ENCODE data around the gene SNTB2. TPM values are rescaled to one million over a fixed set of nuclear protein-coding genes. Genes with fewer than 3 reads are reported as not detected.

Gene SNTB2
- total RNA-seq, 2 experiments from 2014 or later, result 15.7 to 17.2 TPM

GRCh38 chr16:69309316-69309715 lies 122.4 kb downstream of the SNTB2 start:
- Mint-ChIP-seq H3K4me1 (peaks cover 23% of the 10 kb centered on the region), H3K9me3 (ENCODE audit: low read depth) (no peaks in the 10 kb centered on the region), H3K27me3 (no peaks in the 10 kb centered on the region), H3K36me3 (ENCODE audit: low read depth) (peaks cover 16% of the 10 kb centered on the region), H3K27ac (no peak overlapping the region), H3K4me3 (no peak overlapping the region)
- ATAC-seq (no peak), DNase-seq (no peak)
- ChIA-PET POLR2A (no interaction called here), CTCF (interaction anchor here (1.3 kb wide), 1 partner anchor 38 kb away, joined by 3 read pairs; no protein-coding TSS in a partner anchor)
- intact Hi-C loops (cut with DNase I, micrococcal nuclease), result no loop called here

GRCh38 chr16:69310653-69311532 lies 123.9 kb downstream of the SNTB2 start, which contains the start of gene VPS4A:
TSS of gene VPS4A (plus strand) at chr16:69311350. CDS start at chr16:69311512, 162 bp downstream.
- Mint-ChIP-seq H3K27ac (peak within 1 kb of the TSS; percentile 97), H3K9me3 (ENCODE audit: low read depth) (no peaks in the 10 kb centered on the region), H3K4me3 (peak within 1 kb of the TSS; percentile 100), H3K36me3 (ENCODE audit: low read depth) (peaks cover 26% of the 10 kb centered on the region), H3K4me1 (peaks cover 26% of the 10 kb centered on the region), H3K27me3 (no peaks in the 10 kb centered on the region)
- ChIA-PET POLR2A (no interaction called here), CTCF (interaction anchor here (0.5 to 1.3 kb wide), 5 partner anchors 9 to 614 kb away, joined by 3 to 5 read pairs (median 3); no protein-coding TSS in a partner anchor)
- DNase-seq (peak; percentile 98), ATAC-seq (peak; percentile 97)
- intact Hi-C loops (cut with DNase I, micrococcal nuclease), result loop anchor here (1.0 to 2.0 kb wide), 12 partner anchors 19 to 772 kb away; partner anchors contain the start of genes PDF (in 2 of the 2), CHTF8 (in 1 of the 2), COG8 (in 1 of the 2) and CYB5B (in 1 of the 2)

GRCh38 chr16:69311533-69312387 lies 124.8 kb downstream of the SNTB2 start:
- peaks cover 26% of the 10 kb centered on the region for H3K4me1 Mint-ChIP-seq
- intact Hi-C loops (cut with DNase I, micrococcal nuclease), result loop anchor here (1.0 to 2.0 kb wide), 12 partner anchors 19 to 772 kb away; partner anchors contain the start of genes PDF (in 2 of the 2), CHTF8 (in 1 of the 2), COG8 (in 1 of the 2) and CYB5B (in 1 of the 2)
- peak overlapping the region; percentile 100 for H3K4me3 Mint-ChIP-seq
- ATAC-seq, result peak; percentile 43
- peak overlapping the region; percentile 97 for H3K27ac Mint-ChIP-seq
- ChIA-PET POLR2A (interaction anchor here (1.0 kb wide), 2 partner anchors 18 to 27 kb away, joined by 3 read pairs; no protein-coding TSS in a partner anchor), CTCF (interaction anchor here (0.6 to 2.8 kb wide), 6 partner anchors 12 to 577 kb away, joined by 3 to 21 read pairs (median 4); partner anchors contain the start of gene PDF)
- H3K36me3 Mint-ChIP-seq (ENCODE audit: low read depth), result peaks cover 34% of the 10 kb centered on the region
- H3K9me3 Mint-ChIP-seq (ENCODE audit: low read depth), result no peaks in the 10 kb centered on the region
- DNase-seq, result peak; percentile 64
- no peaks in the 10 kb centered on the region for H3K27me3 Mint-ChIP-seq

- no peak for ATAC-seq
- H3K4me3 Mint-ChIP-seq, result peak overlapping the region; percentile 48
- peaks cover 26% of the 10 kb centered on the region for H3K4me1 Mint-ChIP-seq
- CTCF ChIA-PET, result interaction anchor here (2.8 kb wide), 1 partner anchor 16 kb away, joined by 21 read pairs; the partner anchor contains the start of gene PDF
- no peak overlapping the region for H3K27ac Mint-ChIP-seq
- H3K36me3 Mint-ChIP-seq (ENCODE audit: low read depth), result peaks cover 42% of the 10 kb centered on the region
- POLR2A ChIA-PET, result no interaction called here
- intact Hi-C loops (cut with DNase I, micrococcal nuclease), result no loop called here
- H3K27me3 Mint-ChIP-seq, result no peaks in the 10 kb centered on the region
- DNase-seq, result no peak
- H3K9me3 Mint-ChIP-seq (ENCODE audit: low read depth), result no peaks in the 10 kb centered on the region
Measured at GRCh38 chr16:69313469-69313868, 126.5 kb downstream of the SNTB2 start.

- no peak overlapping the region for H3K27ac Mint-ChIP-seq
- ChIA-PET CTCF (interaction anchor here (0.7 to 2.8 kb wide), 2 partner anchors 15 to 26 kb away, joined by 3 to 21 read pairs; partner anchors contain the start of gene PDF), POLR2A (interaction anchor here (0.7 kb wide), 1 partner anchor 339 kb away, joined by 3 read pairs; no protein-coding TSS in a partner anchor)
- no peak for DNase-seq
- peaks cover 26% of the 10 kb centered on the region for H3K4me1 Mint-ChIP-seq
- H3K9me3 Mint-ChIP-seq (ENCODE audit: low read depth), result no peaks in the 10 kb centered on the region
- H3K4me3 Mint-ChIP-seq, result no peak overlapping the region
- ATAC-seq, result no peak
- intact Hi-C loops (cut with DNase I, micrococcal nuclease), result no loop called here
- peaks cover 45% of the 10 kb centered on the region for H3K36me3 Mint-ChIP-seq (ENCODE audit: low read depth)
- H3K27me3 Mint-ChIP-seq, result no peaks in the 10 kb centered on the region
Measured at GRCh38 chr16:69314534-69314933, 127.6 kb downstream of the SNTB2 start.

- Mint-ChIP-seq H3K27me3 (no peaks in the 10 kb centered on the region), H3K27ac (no peak overlapping the region), H3K36me3 (ENCODE audit: low read depth) (peaks cover 49% of the 10 kb centered on the region), H3K9me3 (ENCODE audit: low read depth) (no peaks in the 10 kb centered on the region), H3K4me1 (peaks cover 20% of the 10 kb centered on the region), H3K4me3 (no peak overlapping the region)
- ChIA-PET POLR2A (interaction anchor here (0.8 kb wide), 1 partner anchor 11 kb away, joined by 3 read pairs; no protein-coding TSS in a partner anchor), CTCF (interaction anchor here (0.6 to 1.2 kb wide), 4 partner anchors 21 to 292 kb away, joined by 3 read pairs; no protein-coding TSS in a partner anchor)
- ATAC-seq (no peak), DNase-seq (no peak)
- intact Hi-C loops (cut with DNase I, micrococcal nuclease), result no loop called here
Measured at GRCh38 chr16:69315486-69316311, 128.7 kb downstream of the SNTB2 start.

GRCh38 chr16:69316595-69317034 lies 129.7 kb downstream of the SNTB2 start:
- Mint-ChIP-seq H3K27me3 (no peaks in the 10 kb centered on the region), H3K9me3 (ENCODE audit: low read depth) (no peaks in the 10 kb centered on the region), H3K4me1 (peaks cover 18% of the 10 kb centered on the region), H3K4me3 (no peak overlapping the region), H3K36me3 (ENCODE audit: low read depth) (peaks cover 57% of the 10 kb centered on the region), H3K27ac (peak overlapping the region; percentile 31)
- ChIA-PET CTCF (interaction anchor here (1.2 kb wide), 1 partner anchor 20 kb away, joined by 3 read pairs; no protein-coding TSS in a partner anchor), POLR2A (no interaction called here)
- ATAC-seq (no peak), DNase-seq (no peak)
- intact Hi-C loops (cut with DNase I, micrococcal nuclease), result no loop called here

- intact Hi-C loops (cut with DNase I, micrococcal nuclease), result no loop called here
- DNase-seq, result no peak
- no peak overlapping the region for H3K4me3 Mint-ChIP-seq
- H3K4me1 Mint-ChIP-seq, result peaks cover 8% of the 10 kb centered on the region
- CTCF ChIA-PET, result interaction anchor here (0.7 kb wide), 1 partner anchor 178 kb away, joined by 3 read pairs; no protein-coding TSS in a partner anchor
- H3K27ac Mint-ChIP-seq, result no peak overlapping the region
- POLR2A ChIA-PET, result interaction anchor here (0.7 to 1.1 kb wide), 2 partner anchors 10 to 13 kb away, joined by 3 read pairs; no protein-coding TSS in a partner anchor
- H3K9me3 Mint-ChIP-seq (ENCODE audit: low read depth), result no peaks in the 10 kb centered on the region
- no peaks in the 10 kb centered on the region for H3K27me3 Mint-ChIP-seq
- ATAC-seq, result no peak
- H3K36me3 Mint-ChIP-seq (ENCODE audit: low read depth), result peaks cover 59% of the 10 kb centered on the region
Measured at GRCh38 chr16:69318177-69318910, 131.4 kb downstream of the SNTB2 start.

- no peak overlapping the region for H3K27ac Mint-ChIP-seq
- no peaks in the 10 kb centered on the region for H3K9me3 Mint-ChIP-seq (ENCODE audit: low read depth)
- H3K4me3 Mint-ChIP-seq, result no peak overlapping the region
- no peaks in the 10 kb centered on the region for H3K27me3 Mint-ChIP-seq
- peaks cover 56% of the 10 kb centered on the region for H3K36me3 Mint-ChIP-seq (ENCODE audit: low read depth)
- DNase-seq (no peak), ATAC-seq (no peak)
- ChIA-PET POLR2A (interaction anchor here (1.1 kb wide), 1 partner anchor 9 kb away, joined by 3 read pairs; no protein-coding TSS in a partner anchor), CTCF (no interaction called here)
- H3K4me1 Mint-ChIP-seq, result peaks cover 3% of the 10 kb centered on the region
- intact Hi-C loops (cut with DNase I, micrococcal nuclease), result no loop called here
Measured at GRCh38 chr16:69318911-69319289, 131.9 kb downstream of the SNTB2 start.

GRCh38 chr16:69319381-69319780 lies 132.4 kb downstream of the SNTB2 start:
- peaks cover 58% of the 10 kb centered on the region for H3K36me3 Mint-ChIP-seq (ENCODE audit: low read depth)

More at GRCh38 chr16:69319381-69319780, 132.4 kb downstream of the SNTB2 start:
- intact Hi-C loops (cut with DNase I, micrococcal nuclease), result no loop called here
- ChIA-PET POLR2A (no interaction called here), CTCF (no interaction called here)
- no peaks in the 10 kb centered on the region for H3K27me3 Mint-ChIP-seq
- H3K4me1 Mint-ChIP-seq, result peaks cover 3% of the 10 kb centered on the region
- H3K9me3 Mint-ChIP-seq (ENCODE audit: low read depth), result no peaks in the 10 kb centered on the region
- DNase-seq (no peak), ATAC-seq (no peak)
- H3K27ac Mint-ChIP-seq, result no peak overlapping the region
- no peak overlapping the region for H3K4me3 Mint-ChIP-seq

All from activated CD4-positive, alpha-beta T cell treated with anti-CD3 and anti-CD28 coated beads for 36 hours (primary cell).